CD8-positive, alpha-beta memory T cell (primary cell): ENCODE results near the gene TFR2. TPM values are rescaled to one million over a fixed set of nuclear protein-coding genes. Genes with fewer than 3 reads are reported as not detected.
A peak's percentile ranks its signal among the peaks of the same experiment; 100 is the strongest.
"Not testable (repeated sequence)": the region's sequence is repeated elsewhere in the genome, so short reads cannot be mapped to it uniquely, and the experiment has no call there.

Experiments
- CTCF ChIA-PET: fragments of 350-600 bp; sonication (Branson Sonifier 250); formaldehyde crosslinking; loops from one replicate; lab custom pipeline; 2021; ENCODE audit warnings: antibody characterized with exemption; lab: Charles Lee
- POLR2A ChIA-PET: fragments of 350-600 bp; sonication (Branson Sonifier 250); formaldehyde crosslinking; loops from one replicate; lab custom pipeline; 2021; ENCODE audit warnings: antibody characterized with exemption; lab: Charles Lee
- DNase-seq, 5 donors: peaks; one replicate each; pipeline versions ENCODE4 v3.0.0 to v3.0.0-alpha.2; 2020 to 2022; ENCODE audit warnings: mixed read lengths in 1 of 5
- H3K27ac ChIP-seq: one replicate; pipeline ENCODE4 v1.7.0; 2013; ENCODE audit warnings: low read depth, mild to moderate bottlenecking, low read length, moderate library complexity
- H3K27me3 ChIP-seq: 2 replicates; pipeline ENCODE4 v1.7.0; 2013; ENCODE audit warnings: low read length, mild to moderate bottlenecking; ENCODE audit not compliant: insufficient read depth, poor library complexity, severe bottlenecking
- H3K36me3 ChIP-seq: 2 replicates; pipeline ENCODE4 v1.7.0; 2013; ENCODE audit warnings: mild to moderate bottlenecking, low read length, moderate library complexity; ENCODE audit not compliant: insufficient read depth
- H3K4me1 ChIP-seq: 2 replicates; pipeline ENCODE4 v1.7.0; 2013; ENCODE audit warnings: mild to moderate bottlenecking, low read length, moderate library complexity; ENCODE audit not compliant: insufficient read depth
- H3K4me3 ChIP-seq: 2 replicates; pipeline ENCODE4 v1.7.0; 2013; ENCODE audit warnings: mild to moderate bottlenecking, low read length
- H3K9me3 ChIP-seq: 2 replicates; pipeline ENCODE4 v1.7.0; 2013; ENCODE audit warnings: mild to moderate bottlenecking, low read length
- H3K27ac Mint-ChIP-seq, 8 donors: one replicate each; pipeline ENCODE4 v1.8.0; 2020 to 2021; ENCODE audit warnings: mixed read lengths in 8 of 8, mild to moderate bottlenecking in 6 of 8, inconsistent platforms in 3 of 8, moderate library complexity in 3 of 8
- H3K27me3 Mint-ChIP-seq, 2 donors: one replicate each; pipeline ENCODE4 v1.8.0; 2020 to 2021; ENCODE audit warnings: mixed read lengths in 2 of 2, mild to moderate bottlenecking in 1 of 2, moderate library complexity in 1 of 2
- H3K36me3 Mint-ChIP-seq, 3 donors: one replicate each; pipeline ENCODE4 v1.8.0; 2020 to 2021; ENCODE audit warnings: mixed read lengths in 3 of 3, inconsistent platforms in 1 of 3, mild to moderate bottlenecking in 1 of 3
- H3K4me1 Mint-ChIP-seq, 3 donors: one replicate each; pipeline ENCODE4 v1.8.0; 2020 to 2021; ENCODE audit warnings: mixed read lengths in 3 of 3, inconsistent platforms in 1 of 3, mild to moderate bottlenecking in 1 of 3
- H3K4me3 Mint-ChIP-seq, 7 donors: one replicate each; pipeline ENCODE4 v1.8.0; 2020 to 2021; ENCODE audit warnings: mixed read lengths in 7 of 7, mild to moderate bottlenecking in 6 of 7, moderate library complexity in 4 of 7, inconsistent platforms in 2 of 7
- H3K9me3 Mint-ChIP-seq, 5 donors: one replicate each; pipeline ENCODE4 v1.8.0; 2020 to 2022; ENCODE audit warnings: mixed read lengths in 5 of 5, mild to moderate bottlenecking in 3 of 5, moderate library complexity in 2 of 5, inconsistent platforms in 1 of 5
- polyA plus RNA-seq: library from polyadenylated mRNA; unstranded; fragments of 300-500 nt; fragmentation: Illumina TruSeq; gene quantifications from one replicate; pipeline ENCODE4 v1.2.3, GENCODE V29; 2021
- total RNA-seq, 2 experiments: library from RNA; stranded (reverse); gene quantifications; one replicate each; pipeline ENCODE4 v1.2.3, GENCODE V29; 2021

Gene TFR2
- total and polyA plus RNA-seq, 3 experiments from 2014 or later = 2.7 to 17.7 (median 14.6) TPM

DNA sequence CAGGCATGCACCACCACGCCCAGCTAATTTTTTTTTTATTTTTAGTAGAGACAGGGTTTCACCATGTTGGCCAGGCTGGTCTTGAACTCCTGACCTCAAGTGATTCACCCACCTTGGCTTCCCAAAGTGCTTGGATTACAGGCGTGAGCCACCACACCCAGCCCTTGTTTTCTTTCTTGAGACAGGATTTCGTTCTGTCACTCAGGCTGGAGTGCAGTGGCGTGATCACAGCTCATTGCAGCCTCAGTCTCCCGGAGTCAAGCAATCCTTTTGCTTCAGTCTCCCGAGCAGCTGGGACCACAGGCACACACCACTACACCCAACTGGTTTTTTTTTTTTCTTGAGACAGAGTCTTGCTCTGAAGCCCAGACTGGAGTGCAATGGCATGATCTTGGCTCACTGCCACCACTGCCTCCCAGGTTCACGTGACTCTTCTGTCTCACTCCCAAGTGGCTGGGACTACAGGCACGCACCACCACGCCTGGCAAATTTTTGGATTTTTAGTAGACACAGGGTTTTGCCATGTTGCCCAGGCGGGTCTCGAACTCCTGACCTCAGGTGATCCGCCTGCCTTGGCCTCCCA, 20.9 kb upstream of the TFR2 start:
- POLR2A ChIA-PET = interaction anchor here (0.6 kb wide), 1 partner anchor 47 kb away, joined by 3 read pairs; no protein-coding TSS in a partner anchor
- H3K27me3 ChIP-seq, H3K4me3 ChIP-seq, H3K9me3 Mint-ChIP-seq, H3K36me3 Mint-ChIP-seq, H3K4me1 ChIP-seq, DNase-seq, H3K36me3 ChIP-seq, H3K4me1 Mint-ChIP-seq, H3K27ac Mint-ChIP-seq, H3K9me3 ChIP-seq, H3K4me3 Mint-ChIP-seq, H3K27ac ChIP-seq: not testable (repeated sequence)
- CTCF ChIA-PET = interaction anchor here (2.0 kb wide), 1 partner anchor 30 kb away, joined by 5 read pairs; no protein-coding TSS in a partner anchor
- H3K27me3 Mint-ChIP-seq = peaks cover 15 to 26% of the 10 kb centered on the region in 2 donors

DNA sequence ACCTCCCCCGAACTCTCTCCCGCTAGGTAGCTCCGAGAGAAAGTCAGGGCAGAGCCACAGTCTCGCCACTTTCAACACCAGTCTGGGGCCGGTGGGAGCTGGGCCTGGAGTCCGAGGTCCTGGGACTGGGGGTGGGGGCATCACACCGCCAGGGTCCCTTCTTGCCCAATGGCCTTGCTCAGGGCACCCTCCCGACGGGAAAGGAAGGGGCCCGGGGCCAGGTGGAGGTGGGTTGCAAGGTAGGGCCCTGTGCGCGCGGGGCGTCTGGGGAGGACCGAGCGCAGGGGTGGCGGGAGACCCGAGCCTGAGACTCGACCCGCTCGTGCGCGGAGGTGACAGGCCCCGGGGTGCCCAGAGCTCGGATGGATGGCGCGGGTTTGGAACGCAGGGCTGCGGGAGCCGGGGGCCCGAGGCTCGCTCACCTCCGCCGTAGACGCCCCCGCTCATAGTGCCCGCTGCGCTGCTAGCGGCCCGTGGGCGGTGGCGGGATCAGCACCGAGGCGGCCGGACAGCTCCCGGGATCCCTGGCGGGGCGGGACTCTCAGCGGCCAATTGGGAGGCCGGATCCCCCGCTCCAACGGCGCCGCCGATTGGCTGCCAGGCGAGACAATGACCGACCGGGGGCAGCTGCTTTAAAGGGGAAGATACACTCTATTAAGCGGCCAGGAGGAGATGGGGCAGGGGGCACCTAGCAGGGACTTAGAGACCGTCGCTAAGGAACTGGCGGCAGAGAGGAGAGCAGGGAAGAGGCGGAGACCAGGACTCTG, 14.7 kb upstream of the TFR2 start, which contains the start of gene ACTL6B:
Gene ACTL6B, minus strand, starts transcription at position 541 of the 767 bp plus-strand sequence. Its CDS starts 94 bp downstream, at position 447.
- Histone ChIP-seq H3K4me3 (no peak within 1 kb of the TSS), H3K27me3 (peaks cover 21% of the 10 kb centered on the region), H3K36me3 (no peaks in the 10 kb centered on the region), H3K4me1 (no peaks in the 10 kb centered on the region), H3K9me3 (no peaks in the 10 kb centered on the region), H3K27ac (no peak within 1 kb of the TSS)
- no peaks in the 10 kb centered on the region for H3K36me3 Mint-ChIP-seq
- H3K9me3 Mint-ChIP-seq = peaks cover 0 to 1% (median 0%) of the 10 kb centered on the region in 5 donors
- DNase-seq = peak; percentile 32 to 63 (median 43)
- CTCF ChIA-PET = no interaction called here
- POLR2A ChIA-PET = no interaction called here
- no peak within 1 kb of the TSS for H3K4me3 Mint-ChIP-seq
- H3K4me1 Mint-ChIP-seq = peaks cover 0 to 6% (median 2%) of the 10 kb centered on the region in 3 donors
- peaks cover 56 to 59% of the 10 kb centered on the region in 2 donors for H3K27me3 Mint-ChIP-seq
- H3K27ac Mint-ChIP-seq = no peak within 1 kb of the TSS

DNA sequence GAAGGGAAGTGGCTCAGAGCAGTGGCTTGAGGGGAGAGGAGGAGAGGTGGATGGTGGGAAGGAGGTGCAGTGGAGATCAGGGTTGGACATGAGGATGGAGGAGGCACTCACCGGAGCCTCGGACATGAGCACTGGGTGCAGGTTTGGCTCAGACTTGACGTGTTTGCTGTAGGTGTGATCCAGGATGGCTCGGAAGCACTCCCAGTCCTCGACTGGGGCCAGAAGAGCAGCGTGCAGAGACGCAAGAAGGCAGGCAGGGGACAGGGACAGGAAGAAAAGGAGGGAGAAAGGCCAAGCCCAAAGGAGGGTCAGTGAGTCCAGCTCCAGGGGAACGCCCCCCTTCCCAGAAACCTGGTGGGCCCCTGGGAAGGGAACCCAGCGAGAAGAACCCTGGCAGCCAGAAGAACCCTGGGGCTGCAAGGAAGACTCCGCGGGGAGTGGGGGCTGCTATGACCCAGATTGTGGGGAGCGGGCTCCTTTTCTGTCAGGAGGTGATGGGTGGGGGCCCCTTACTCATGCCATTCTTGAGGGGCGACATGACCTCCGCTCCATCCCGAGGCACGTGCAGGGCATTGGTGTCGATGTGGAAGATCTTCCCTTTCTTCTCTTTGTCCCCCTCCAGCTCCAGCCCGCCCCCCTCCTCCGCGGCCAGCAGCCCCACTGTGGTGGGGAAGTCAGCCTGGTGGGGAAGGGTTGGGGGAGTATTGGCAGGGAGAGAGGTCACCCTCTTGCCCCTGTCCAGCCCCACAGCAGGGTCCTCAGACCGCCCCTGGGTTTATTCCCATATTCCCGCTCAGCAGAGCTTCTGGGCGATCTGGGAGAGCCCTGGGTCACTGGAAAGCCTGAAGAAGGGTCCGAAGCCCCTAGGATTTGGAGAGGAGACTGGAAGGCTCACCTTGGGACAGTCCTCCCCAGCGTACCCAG, 13.8 kb upstream of the TFR2 start:
- H3K27ac ChIP-seq = no peak overlapping the region
- CTCF ChIA-PET = no interaction called here
- H3K27ac Mint-ChIP-seq = peak overlapping the region in 2 of 8 donors; percentile 21 to 91
- no peak for DNase-seq
- no peak overlapping the region for H3K4me3 Mint-ChIP-seq
- H3K4me3 ChIP-seq = no peak overlapping the region
- H3K36me3 Mint-ChIP-seq = peaks cover 0 to 5% (median under 1%) of the 10 kb centered on the region in 3 donors
- no peaks in the 10 kb centered on the region for H3K36me3 ChIP-seq
- POLR2A ChIA-PET = no interaction called here
- H3K4me1 Mint-ChIP-seq = peaks cover 0 to 6% (median 2%) of the 10 kb centered on the region in 3 donors
- H3K27me3 Mint-ChIP-seq = peaks cover 61 to 62% of the 10 kb centered on the region in 2 donors
- H3K4me1 ChIP-seq = no peaks in the 10 kb centered on the region
- no peaks in the 10 kb centered on the region for H3K9me3 ChIP-seq
- H3K9me3 Mint-ChIP-seq = peaks cover 0 to 1% (median 0%) of the 10 kb centered on the region in 5 donors
- H3K27me3 ChIP-seq = peaks cover 21% of the 10 kb centered on the region

DNA sequence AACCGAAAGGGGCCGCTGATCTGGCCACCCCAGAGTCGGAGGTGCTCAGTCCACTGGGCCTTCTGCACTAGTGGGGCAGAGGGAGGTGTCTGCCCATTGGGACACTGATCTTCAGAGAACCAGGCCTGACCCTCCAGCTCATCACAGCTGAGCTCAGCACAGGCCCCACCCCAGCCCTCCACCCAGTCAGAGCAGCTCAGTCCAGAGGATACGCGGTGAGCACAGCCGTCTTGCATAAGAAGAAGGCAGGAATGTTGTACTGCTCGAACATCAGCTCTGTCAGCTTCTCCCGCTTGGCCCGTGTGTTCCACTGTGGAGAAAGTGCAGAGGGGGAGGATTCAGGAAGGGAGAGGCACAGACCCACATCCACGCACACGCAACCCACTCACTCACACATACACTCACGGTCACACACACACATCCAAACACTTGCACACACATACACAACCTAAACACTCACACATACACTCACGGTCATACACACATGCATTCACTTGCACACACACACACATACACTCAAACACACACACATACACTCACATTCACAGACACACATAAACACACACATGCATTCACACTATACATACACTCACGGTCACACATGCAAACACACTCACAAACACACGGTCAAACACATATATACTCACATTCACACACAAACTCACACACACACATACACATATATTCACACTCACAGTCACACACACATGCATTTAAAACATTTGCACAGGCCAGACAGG, 8.6 kb upstream of the TFR2 start:
- H3K4me1 Mint-ChIP-seq = peaks cover 0 to 4% (median 2%) of the 10 kb centered on the region in 3 donors
- peak overlapping the region in 1 of 8 donors; percentile 8 for H3K27ac Mint-ChIP-seq
- H3K9me3 Mint-ChIP-seq = peaks cover 0 to 1% (median 0%) of the 10 kb centered on the region in 5 donors
- H3K4me3 ChIP-seq = no peak overlapping the region
- ChIA-PET POLR2A (no interaction called here), CTCF (no interaction called here)
- H3K27ac ChIP-seq = no peak overlapping the region
- no peaks in the 10 kb centered on the region for H3K4me1 ChIP-seq
- no peak for DNase-seq
- no peaks in the 10 kb centered on the region for H3K36me3 ChIP-seq
- H3K27me3 ChIP-seq = peaks cover 5% of the 10 kb centered on the region
- H3K27me3 Mint-ChIP-seq = peaks cover 44 to 47% of the 10 kb centered on the region in 2 donors
- H3K4me3 Mint-ChIP-seq = no peak overlapping the region
- peaks cover 0 to 7% (median 3%) of the 10 kb centered on the region in 3 donors for H3K36me3 Mint-ChIP-seq
- H3K9me3 ChIP-seq = no peaks in the 10 kb centered on the region

DNA sequence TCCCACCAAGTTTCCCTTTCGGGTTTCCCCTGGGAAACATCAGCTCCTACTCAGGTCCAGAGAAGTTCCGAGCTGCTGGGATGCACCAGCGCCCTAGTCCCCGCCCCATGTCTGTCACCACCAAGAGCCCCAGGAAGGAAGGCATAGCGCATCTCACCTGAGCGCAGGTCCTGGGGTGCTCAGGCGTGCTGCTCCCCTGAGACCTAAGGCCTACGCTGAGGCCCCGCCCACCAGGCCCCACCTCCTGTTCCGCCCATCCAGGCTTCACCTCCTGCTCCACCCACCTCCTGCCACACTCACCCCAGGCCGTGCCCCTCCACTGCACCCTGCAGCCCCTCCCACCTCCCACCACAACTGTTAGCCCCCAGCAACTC, 1.2 kb upstream of the TFR2 start:
- ChIA-PET POLR2A (no interaction called here), CTCF (interaction anchor here (1.0 kb wide), 2 partner anchors 8 to 10 kb away, joined by 3 to 5 read pairs; no protein-coding TSS in a partner anchor)
- H3K27ac Mint-ChIP-seq = no peak overlapping the region
- no peak overlapping the region for H3K4me3 ChIP-seq
- no peak for DNase-seq
- H3K4me3 Mint-ChIP-seq = no peak overlapping the region
- H3K27ac ChIP-seq = no peak overlapping the region
- H3K9me3 ChIP-seq = no peaks in the 10 kb centered on the region
- peaks cover 6 to 10% of the 10 kb centered on the region in 2 donors for H3K27me3 Mint-ChIP-seq
- H3K27me3 ChIP-seq = no peaks in the 10 kb centered on the region
- H3K9me3 Mint-ChIP-seq = no peaks in the 10 kb centered on the region
- no peaks in the 10 kb centered on the region for H3K36me3 Mint-ChIP-seq
- H3K4me1 ChIP-seq = no peaks in the 10 kb centered on the region
- H3K4me1 Mint-ChIP-seq = no peaks in the 10 kb centered on the region
- H3K36me3 ChIP-seq = no peaks in the 10 kb centered on the region

DNA sequence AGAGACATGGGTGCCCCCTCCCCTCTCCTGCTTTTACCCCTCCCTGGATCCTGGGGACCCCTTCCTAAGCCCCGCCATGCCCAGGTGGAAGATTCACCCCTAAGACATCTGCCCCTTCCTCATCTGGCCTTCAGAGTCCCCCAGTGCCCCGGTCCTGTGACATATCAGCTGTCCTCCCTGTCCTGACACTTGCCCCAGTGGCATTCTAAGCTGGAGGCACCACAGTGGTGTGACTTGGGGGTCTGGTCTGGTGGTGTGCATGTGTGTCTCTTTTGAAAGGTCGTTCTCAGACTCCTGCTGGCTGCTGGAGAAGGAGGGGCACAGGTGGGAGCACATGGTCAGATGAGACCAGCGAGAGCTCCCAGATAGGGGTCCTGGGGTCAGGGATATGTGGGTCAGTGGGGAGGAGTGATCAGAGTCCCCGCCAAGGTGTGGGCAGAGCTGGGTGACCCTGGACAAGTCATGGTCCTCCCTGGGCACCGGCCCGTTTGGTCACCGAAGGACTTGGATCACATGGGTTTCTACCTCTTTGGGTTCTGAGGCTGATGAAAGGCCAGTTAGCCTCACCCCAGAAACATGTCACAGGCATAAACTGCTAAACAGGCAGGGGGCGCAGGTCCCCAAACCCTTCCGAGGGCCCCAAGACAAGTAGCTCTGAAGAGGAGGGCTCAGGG, 645 bp upstream of the TFR2 start:
- Histone ChIP-seq H3K4me1 (no peaks in the 10 kb centered on the region), H3K4me3 (no peak overlapping the region), H3K9me3 (no peaks in the 10 kb centered on the region), H3K27ac (peak overlapping the region; percentile 61), H3K27me3 (no peaks in the 10 kb centered on the region), H3K36me3 (no peaks in the 10 kb centered on the region)
- peaks cover 6 to 10% of the 10 kb centered on the region in 2 donors for H3K27me3 Mint-ChIP-seq
- ChIA-PET POLR2A (no interaction called here), CTCF (interaction anchor here (1.0 kb wide), 2 partner anchors 8 to 9 kb away, joined by 3 to 5 read pairs; no protein-coding TSS in a partner anchor)
- H3K27ac Mint-ChIP-seq = no peak overlapping the region
- H3K9me3 Mint-ChIP-seq = no peaks in the 10 kb centered on the region
- H3K4me3 Mint-ChIP-seq = no peak overlapping the region
- H3K4me1 Mint-ChIP-seq = no peaks in the 10 kb centered on the region
- no peaks in the 10 kb centered on the region for H3K36me3 Mint-ChIP-seq
- DNase-seq = no peak
